Measurements from ENCODE around the gene FAM193A. TPM values are rescaled to one million over a fixed set of nuclear protein-coding genes. Genes with fewer than 3 reads are reported as not detected.

Gene FAM193A, protein sequence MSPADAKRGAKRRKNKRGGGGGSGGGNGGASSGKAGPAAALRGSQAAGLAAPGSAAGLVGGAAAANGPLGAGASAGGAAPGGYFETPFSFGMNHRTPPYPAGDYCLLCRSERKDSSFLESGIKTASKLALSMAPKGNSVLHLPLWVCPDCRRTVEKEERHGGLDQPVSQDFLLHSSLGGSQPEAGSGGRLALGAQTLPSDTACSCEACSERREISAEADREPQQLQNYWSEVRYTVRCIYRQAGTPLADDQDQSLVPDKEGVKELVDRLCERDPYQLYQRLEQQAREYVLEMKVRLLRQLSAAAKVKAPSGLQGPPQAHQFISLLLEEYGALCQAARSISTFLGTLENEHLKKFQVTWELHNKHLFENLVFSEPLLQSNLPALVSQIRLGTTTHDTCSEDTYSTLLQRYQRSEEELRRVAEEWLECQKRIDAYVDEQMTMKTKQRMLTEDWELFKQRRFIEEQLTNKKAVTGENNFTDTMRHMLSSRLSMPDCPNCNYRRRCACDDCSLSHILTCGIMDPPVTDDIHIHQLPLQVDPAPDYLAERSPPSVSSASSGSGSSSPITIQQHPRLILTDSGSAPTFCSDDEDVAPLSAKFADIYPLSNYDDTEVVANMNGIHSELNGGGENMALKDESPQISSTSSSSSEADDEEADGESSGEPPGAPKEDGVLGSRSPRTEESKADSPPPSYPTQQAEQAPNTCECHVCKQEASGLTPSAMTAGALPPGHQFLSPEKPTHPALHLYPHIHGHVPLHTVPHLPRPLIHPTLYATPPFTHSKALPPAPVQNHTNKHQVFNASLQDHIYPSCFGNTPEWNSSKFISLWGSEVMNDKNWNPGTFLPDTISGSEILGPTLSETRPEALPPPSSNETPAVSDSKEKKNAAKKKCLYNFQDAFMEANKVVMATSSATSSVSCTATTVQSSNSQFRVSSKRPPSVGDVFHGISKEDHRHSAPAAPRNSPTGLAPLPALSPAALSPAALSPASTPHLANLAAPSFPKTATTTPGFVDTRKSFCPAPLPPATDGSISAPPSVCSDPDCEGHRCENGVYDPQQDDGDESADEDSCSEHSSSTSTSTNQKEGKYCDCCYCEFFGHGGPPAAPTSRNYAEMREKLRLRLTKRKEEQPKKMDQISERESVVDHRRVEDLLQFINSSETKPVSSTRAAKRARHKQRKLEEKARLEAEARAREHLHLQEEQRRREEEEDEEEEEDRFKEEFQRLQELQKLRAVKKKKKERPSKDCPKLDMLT (N-terminal part only)
- total RNA-seq (2021; fragmentation: NEBNext Ultra II Directional; extraction: Animal tissue kit (Norgen Biotek cat#: 25700)) = 10 to 100 TPM; 20.4 to 22.3 (median 20.8) TPM
- long read RNA-seq, partial matches to known transcripts = 8 of 11 reads
- long read RNA-seq, other reads (novel, unspliced or antisense) = 3 of 11 reads

GRCh38 chr4:2536193-2537010, at the start of gene FAM193A:
Gene FAM193A, plus strand, starts transcription at chr4:2536647. Its CDS starts 269 bp downstream, at chr4:2536916.
- Mint-ChIP-seq H3K36me3 (ENCODE audit: low read depth) (no peaks in the 10 kb centered on the region), H3K27me3 (ENCODE audit: insufficient read depth) (no peaks in the 10 kb centered on the region; the same call in 1 of the 2 replicates), H3K27ac (peak within 1 kb of the TSS; percentile 92), H3K4me3 (peak within 1 kb of the TSS; percentile 94), H3K9me3 (no peaks in the 10 kb centered on the region), H3K4me1 (ENCODE audit: low read depth) (peaks cover 7% of the 10 kb centered on the region)
- peak; percentile 99 for DNase-seq
- TF ChIP-seq, protein P1, sequence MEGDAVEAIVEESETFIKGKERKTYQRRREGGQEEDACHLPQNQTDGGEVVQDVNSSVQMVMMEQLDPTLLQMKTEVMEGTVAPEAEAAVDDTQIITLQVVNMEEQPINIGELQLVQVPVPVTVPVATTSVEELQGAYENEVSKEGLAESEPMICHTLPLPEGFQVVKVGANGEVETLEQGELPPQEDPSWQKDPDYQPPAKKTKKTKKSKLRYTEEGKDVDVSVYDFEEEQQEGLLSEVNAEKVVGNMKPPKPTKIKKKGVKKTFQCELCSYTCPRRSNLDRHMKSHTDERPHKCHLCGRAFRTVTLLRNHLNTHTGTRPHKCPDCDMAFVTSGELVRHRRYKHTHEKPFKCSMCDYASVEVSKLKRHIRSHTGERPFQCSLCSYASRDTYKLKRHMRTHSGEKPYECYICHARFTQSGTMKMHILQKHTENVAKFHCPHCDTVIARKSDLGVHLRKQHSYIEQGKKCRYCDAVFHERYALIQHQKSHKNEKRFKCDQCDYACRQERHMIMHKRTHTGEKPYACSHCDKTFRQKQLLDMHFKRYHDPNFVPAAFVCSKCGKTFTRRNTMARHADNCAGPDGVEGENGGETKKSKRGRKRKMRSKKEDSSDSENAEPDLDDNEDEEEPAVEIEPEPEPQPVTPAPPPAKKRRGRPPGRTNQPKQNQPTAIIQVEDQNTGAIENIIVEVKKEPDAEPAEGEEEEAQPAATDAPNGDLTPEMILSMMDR (IDR thresholded peaks at IDR 0.05) = no peak

DNA sequence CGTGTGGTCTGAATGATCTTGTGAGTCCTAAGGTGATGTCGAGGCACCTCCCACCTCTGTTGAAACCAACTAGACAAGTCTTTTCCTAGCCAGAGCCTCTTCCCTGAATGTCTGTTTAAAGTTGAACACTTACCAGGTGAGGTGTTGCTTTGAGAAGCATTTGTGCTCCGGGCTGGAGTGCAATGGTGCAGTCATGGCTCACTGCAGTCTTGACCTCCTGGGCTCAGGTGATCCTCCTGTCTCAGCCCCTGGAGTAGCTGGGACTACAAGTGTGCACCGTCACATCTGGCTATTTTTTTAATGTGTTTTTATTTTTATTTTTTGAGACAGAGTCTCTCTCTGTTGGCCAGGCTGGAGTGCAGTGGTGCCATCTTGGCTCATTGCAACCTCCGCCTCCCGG, 49.5 kb upstream of the FAM193A start:
- TF ChIP-seq, protein P1 (IDR thresholded peaks at IDR 0.05) = no peak
- H3K27me3 Mint-ChIP-seq (ENCODE audit: insufficient read depth) = no peaks in the 10 kb centered on the region; the same call in 1 of the 2 replicates
- no peak overlapping the region for H3K27ac Mint-ChIP-seq
- H3K36me3 Mint-ChIP-seq (ENCODE audit: low read depth) = peaks cover 11% of the 10 kb centered on the region
- H3K4me1 Mint-ChIP-seq (ENCODE audit: low read depth) = peaks cover 58% of the 10 kb centered on the region
- no peaks in the 10 kb centered on the region for H3K9me3 Mint-ChIP-seq
- no peak for DNase-seq
- H3K4me3 Mint-ChIP-seq = no peak overlapping the region

DNA sequence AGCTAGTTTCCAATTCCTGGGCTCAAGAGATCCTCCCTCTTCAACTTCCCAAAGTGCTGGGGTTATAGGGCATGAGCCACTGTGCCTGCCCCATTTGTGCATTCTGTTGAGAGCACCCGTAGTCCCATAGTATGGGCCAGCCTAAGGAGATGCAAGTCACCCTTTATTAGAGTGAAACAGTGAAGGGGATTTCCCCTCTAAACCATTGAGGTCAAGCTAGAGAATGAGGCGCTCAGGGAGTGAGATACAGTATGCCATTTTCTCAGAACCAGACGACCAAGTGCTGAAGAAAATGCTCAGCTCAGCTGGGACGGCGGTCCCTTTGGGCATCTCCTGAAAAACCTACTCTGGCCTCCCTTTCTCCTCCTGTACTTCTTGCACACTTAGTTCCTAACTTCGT, 48.8 kb upstream of the FAM193A start:
- DNase-seq = no peak
- no peaks in the 10 kb centered on the region for H3K9me3 Mint-ChIP-seq
- TF ChIP-seq, protein P1 (IDR thresholded peaks at IDR 0.05) = no peak
- peaks cover 16% of the 10 kb centered on the region for H3K36me3 Mint-ChIP-seq (ENCODE audit: low read depth)
- peak overlapping the region; percentile 40; the same call in 1 of the 2 replicates for H3K27ac Mint-ChIP-seq
- H3K4me3 Mint-ChIP-seq = no peak overlapping the region
- H3K4me1 Mint-ChIP-seq (ENCODE audit: low read depth) = peaks cover 54% of the 10 kb centered on the region
- H3K27me3 Mint-ChIP-seq (ENCODE audit: insufficient read depth) = no peaks in the 10 kb centered on the region; the same call in 1 of the 2 replicates

- no peak for DNase-seq
- TF ChIP-seq, protein P1 (IDR thresholded peaks at IDR 0.05) = no peak
- Mint-ChIP-seq H3K9me3 (no peaks in the 10 kb centered on the region), H3K27ac (peak overlapping the region; percentile 72; the same call in 1 of the 2 replicates), H3K36me3 (ENCODE audit: low read depth) (peaks cover 22% of the 10 kb centered on the region), H3K27me3 (ENCODE audit: insufficient read depth) (no peaks in the 10 kb centered on the region; the same call in 1 of the 2 replicates), H3K4me1 (ENCODE audit: low read depth) (peaks cover 51% of the 10 kb centered on the region), H3K4me3 (no peak overlapping the region)
Observed at GRCh38 chr4:2489081-2489805, 47.2 kb upstream of the FAM193A start.
